WTC11 (cell line): ENCODE results near the gene NANOS2. TPM values are rescaled to one million over a fixed set of nuclear protein-coding genes. Genes with fewer than 3 reads are reported as not detected.

Experiments
- ATAC-seq: fragments of 200-7000 bp; cut with Tn5 transposase; 2 replicates; pipeline ENCODE4 v1.10.0; 2021; ENCODE audit warnings: mild to moderate bottlenecking, moderate library complexity
- CTCF ChIA-PET: fragments of 300-600 bp; sonication (Branson Sonifier 250); formaldehyde crosslinking; loops from one replicate; lab custom pipeline; 2021; ENCODE audit warnings: antibody characterized with exemption; lab: Charles Lee
- POLR2A ChIA-PET: fragments of 350-600 bp; sonication (Branson Sonifier 250); formaldehyde crosslinking; loops from one replicate; lab custom pipeline; 2021; ENCODE audit warnings: antibody characterized with exemption; lab: Charles Lee
- DNase-seq: peaks from one replicate; pipeline ENCODE4 v3.0.0; 2021; ENCODE audit warnings: low spot score
- H3K27ac Mint-ChIP-seq: 2 replicates; pipeline ENCODE4 v1.8.0; 2021; ENCODE audit warnings: mixed read lengths
- H3K27me3 Mint-ChIP-seq: 2 replicates; pipeline ENCODE4 v1.8.0; 2021; ENCODE audit warnings: low read depth, mild to moderate bottlenecking, moderate library complexity, mixed read lengths
- H3K36me3 Mint-ChIP-seq: 2 replicates; pipeline ENCODE4 v1.8.0; 2021; ENCODE audit warnings: mixed read lengths
- H3K4me1 Mint-ChIP-seq: 2 replicates; pipeline ENCODE4 v1.8.0; 2022; ENCODE audit warnings: mixed read lengths
- H3K4me3 Mint-ChIP-seq: 2 replicates; pipeline ENCODE4 v1.8.0; 2021; ENCODE audit warnings: mild to moderate bottlenecking, moderate library complexity, mixed read lengths
- H3K9me3 Mint-ChIP-seq: 2 replicates; pipeline ENCODE4 v1.8.0; 2021; ENCODE audit warnings: mixed read lengths
- CBFB ChIP-seq: sonication (generic); formaldehyde crosslinking; IDR thresholded peaks from 2 replicates; pipeline ENCODE4 v1.8.1; 2022; ENCODE audit warnings: mild to moderate bottlenecking, low read depth, missing genetic modification reagents
- CREM ChIP-seq: sonication (generic); formaldehyde crosslinking; IDR thresholded peaks from 2 replicates; pipeline ENCODE4 v1.8.1; 2022; ENCODE audit warnings: mild to moderate bottlenecking, missing genetic modification reagents, moderate library complexity
- ERG ChIP-seq: fragments of 250-450 bp; sonication (Bioruptor Pico); IDR thresholded peaks from 2 replicates; pipeline ENCODE4 v1.8.0; 2021; ENCODE audit warnings: mild to moderate bottlenecking
- ESRRA ChIP-seq: sonication (generic); formaldehyde crosslinking; IDR thresholded peaks from 2 replicates; pipeline ENCODE4 v1.8.1; 2022; ENCODE audit warnings: mild to moderate bottlenecking, missing genetic modification reagents, borderline replicate concordance
- ETV6 ChIP-seq: sonication (generic); formaldehyde crosslinking; IDR thresholded peaks from 2 replicates; pipeline ENCODE4 v1.8.1; 2022; ENCODE audit warnings: mild to moderate bottlenecking, missing genetic modification reagents
- FOXJ3 ChIP-seq: sonication (generic); formaldehyde crosslinking; IDR thresholded peaks from 2 replicates; pipeline ENCODE4 v1.9.0; 2021; ENCODE audit warnings: missing genetic modification reagents, mild to moderate bottlenecking, borderline replicate concordance
- GABPB1 ChIP-seq: sonication (generic); formaldehyde crosslinking; IDR thresholded peaks from 2 replicates; pipeline ENCODE4 v1.8.1; 2023; ENCODE audit warnings: mild to moderate bottlenecking, missing genetic modification reagents
- GRHL2 ChIP-seq: fragments of 250-450 bp; sonication (Bioruptor Pico); IDR thresholded peaks from 2 replicates; pipeline ENCODE4 v1.8.0; 2022; ENCODE audit warnings: mild to moderate bottlenecking, moderate library complexity; ENCODE audit not compliant: insufficient replicate concordance, severe bottlenecking
- NFE2L1 ChIP-seq: sonication (generic); formaldehyde crosslinking; IDR thresholded peaks from 2 replicates; pipeline ENCODE4 v1.8.1; 2023; ENCODE audit warnings: missing genetic modification reagents
- PRDM15 ChIP-seq: sonication (generic); formaldehyde crosslinking; IDR thresholded peaks from 2 replicates; pipeline ENCODE4 v1.8.0; 2022; ENCODE audit warnings: missing genetic modification reagents
- PRRX2 ChIP-seq: fragments of 250-450 bp; sonication (Bioruptor Pico); IDR thresholded peaks from 2 replicates; pipeline ENCODE4 v1.8.0; 2021; ENCODE audit warnings: mild to moderate bottlenecking
- STAT6 ChIP-seq: sonication (generic); formaldehyde crosslinking; conservative IDR thresholded peaks from 2 replicates; pipeline ENCODE4 v1.8.1; 2023; ENCODE audit warnings: mild to moderate bottlenecking, low read depth, missing genetic modification reagents, moderate library complexity
- TCF7 ChIP-seq: sonication (generic); formaldehyde crosslinking; IDR thresholded peaks from 2 replicates; pipeline ENCODE4 v1.8.0; 2022; ENCODE audit warnings: mild to moderate bottlenecking, low read depth, missing genetic modification reagents, moderate library complexity
- TEAD1 ChIP-seq: sonication (generic); formaldehyde crosslinking; IDR thresholded peaks from 2 replicates; pipeline ENCODE4 v1.8.0; 2022; ENCODE audit warnings: mild to moderate bottlenecking, missing genetic modification reagents
- ZSCAN18 ChIP-seq: fragments of 250-450 bp; sonication (Bioruptor Pico); IDR thresholded peaks from 2 replicates; pipeline ENCODE4 v2.1.2; 2022; ENCODE audit warnings: mild to moderate bottlenecking, moderate library complexity
- total RNA-seq: library from RNA; stranded (reverse); gene quantifications from 3 replicates; pipeline ENCODE4 v1.2.3, GENCODE V29; 2021

Gene NANOS2
- total RNA-seq, 1 experiment from 2014 or later: 0.13 TPM

- TF ChIP-seq ESRRA (CRISPR knock-in tag) (peak; percentile 88), GRHL2 (CRISPR knock-in tag) (no peak)
- TF ChIP-seq, all 79 proteins: peak for 37
These were observed 38.3 kb upstream of the NANOS2 start (continued) for GRCh38 chr19:45952686-45953505.

DNA sequence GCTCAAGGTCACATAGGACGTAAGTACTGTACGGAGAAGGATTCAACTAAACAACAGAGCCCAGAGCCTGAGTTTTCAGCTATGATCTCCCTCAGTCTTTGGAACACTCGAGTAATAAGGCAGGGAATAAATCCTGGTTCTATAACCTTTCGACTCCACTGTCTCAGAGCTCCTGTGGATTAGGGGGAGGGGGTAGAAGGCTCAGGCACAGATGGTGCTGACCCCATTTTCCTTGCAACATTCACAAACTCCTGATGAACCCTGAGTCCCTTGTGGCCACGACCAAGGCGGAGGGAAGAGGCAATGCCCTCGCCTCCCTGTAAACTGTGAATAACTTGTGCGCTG is 37.7 kb upstream of the NANOS2 start:
- Mint-ChIP-seq H3K36me3 (no peaks in the 10 kb centered on the region), H3K27me3 (peaks cover 74% of the 10 kb centered on the region), H3K27ac (no peak overlapping the region), H3K4me3 (peak overlapping the region; percentile 78), H3K4me1 (peaks cover 6% of the 10 kb centered on the region; the same call in 1 of the 2 replicates), H3K9me3 (peaks cover 8% of the 10 kb centered on the region)
- ATAC-seq (no peak), DNase-seq (no peak)
- no peak for TF ChIP-seq ZSCAN18
- TF ChIP-seq CREM (CRISPR knock-in tag): no peak
- no peak for TF ChIP-seq PRDM15
- no peak for TF ChIP-seq NFE2L1 (CRISPR knock-in tag)
- TF ChIP-seq FOXJ3 (CRISPR knock-in tag): no peak
- no peak for TF ChIP-seq TEAD1 (CRISPR knock-in tag)
- no peak for TF ChIP-seq STAT6
- TF ChIP-seq CBFB: no peak
- no peak for TF ChIP-seq PRRX2
- TF ChIP-seq TCF7 (CRISPR knock-in tag): no peak
- no peak for TF ChIP-seq ERG (CRISPR knock-in tag)
- TF ChIP-seq ETV6 (CRISPR knock-in tag): no peak
- TF ChIP-seq GABPB1 (CRISPR knock-in tag): no peak
- no peak for TF ChIP-seq GRHL2 (CRISPR knock-in tag)
- ChIA-PET CTCF (interaction anchor here (0.6 to 2.1 kb wide), 17 partner anchors 9 to 182 kb away, joined by 3 to 20 read pairs (median 4); partner anchors contain the start of genes MYPOP and NOVA2), POLR2A (interaction anchor here (1.0 kb wide), 2 partner anchors 8 to 9 kb away, joined by 3 to 4 read pairs; no protein-coding TSS in a partner anchor)
